Stimulated activated CD4-positive, alpha-beta T cell treated with anti-CD3 and anti-CD28 coated beads, Interleukin-4, amount 100 ng/mL, for 48 hours (primary cell): ENCODE results near the gene GATA1.
"Not testable (repeated sequence)": the region's sequence is repeated elsewhere in the genome, so short reads cannot be mapped to it uniquely, and the experiment has no call there.

Experiments used
- DNase-seq, 2 donors: peaks; one replicate each; pipeline ENCODE4 v3.0.0-alpha.2; 2020; ENCODE audit warnings: low read depth in 2 of 2

GATA1 gene

GRCh38 chrX:48814722-48815121, 28.3 kb downstream of the GATA1 start:
- DNase-seq: no peak

- no peak for DNase-seq
Observed at GRCh38 chrX:48815266-48815665, 28.9 kb downstream of the GATA1 start.

- no peak for DNase-seq
Observed at GRCh38 chrX:48816014-48816810, 29.8 kb downstream of the GATA1 start.

GRCh38 chrX:48818098-48818497, 31.7 kb downstream of the GATA1 start:
- no peak for DNase-seq

- no peak for DNase-seq
Observed at GRCh38 chrX:48818866-48819265, 32.5 kb downstream of the GATA1 start.

- DNase-seq: not testable (repeated sequence)
Observed at GRCh38 chrX:48819394-48819793, 33.0 kb downstream of the GATA1 start.

GRCh38 chrX:48823053-48823452, 36.7 kb downstream of the GATA1 start:
- DNase-seq: no peak

GRCh38 chrX:48824066-48824465, 37.7 kb downstream of the GATA1 start:
- DNase-seq: no peak

- no peak for DNase-seq
Observed at GRCh38 chrX:48826135-48826875, 39.9 kb downstream of the GATA1 start, which contains the start of gene ERAS. ERAS (plus strand) TSS chrX:48826513; CDS start chrX:48829124, 2,611 bp downstream.

- no peak for DNase-seq
Observed at GRCh38 chrX:48826876-48827653, 40.7 kb downstream of the GATA1 start.

GRCh38 chrX:48827654-48827968, 41.2 kb downstream of the GATA1 start:
- DNase-seq: no peak

- no peak for DNase-seq
Observed at GRCh38 chrX:48829016-48829735, 42.8 kb downstream of the GATA1 start.

- no peak for DNase-seq
Observed at GRCh38 chrX:48831136-48831908, 44.9 kb downstream of the GATA1 start.

- no peak for DNase-seq
Observed at GRCh38 chrX:48831909-48832291, 45.5 kb downstream of the GATA1 start.

- DNase-seq: no peak
Observed at GRCh38 chrX:48833542-48834138, 47.2 kb downstream of the GATA1 start.

GRCh38 chrX:48834383-48834709, 48.0 kb downstream of the GATA1 start:
- DNase-seq: no peak

GRCh38 chrX:48835524-48836329, 49.3 kb downstream of the GATA1 start, which contains the start of gene PCSK1N:
PCSK1N (minus strand) TSS chrX:48835610; CDS start chrX:48835532, 78 bp downstream.
- peak in 1 of 2 donors; percentile 7 for DNase-seq

- no peak for DNase-seq
Observed at GRCh38 chrX:48839686-48840085, 53.3 kb downstream of the GATA1 start.
